Measurements from ENCODE around the gene ASB13.

Gene ASB13, protein sequence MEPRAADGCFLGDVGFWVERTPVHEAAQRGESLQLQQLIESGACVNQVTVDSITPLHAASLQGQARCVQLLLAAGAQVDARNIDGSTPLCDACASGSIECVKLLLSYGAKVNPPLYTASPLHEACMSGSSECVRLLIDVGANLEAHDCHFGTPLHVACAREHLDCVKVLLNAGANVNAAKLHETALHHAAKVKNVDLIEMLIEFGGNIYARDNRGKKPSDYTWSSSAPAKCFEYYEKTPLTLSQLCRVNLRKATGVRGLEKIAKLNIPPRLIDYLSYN

DNA sequence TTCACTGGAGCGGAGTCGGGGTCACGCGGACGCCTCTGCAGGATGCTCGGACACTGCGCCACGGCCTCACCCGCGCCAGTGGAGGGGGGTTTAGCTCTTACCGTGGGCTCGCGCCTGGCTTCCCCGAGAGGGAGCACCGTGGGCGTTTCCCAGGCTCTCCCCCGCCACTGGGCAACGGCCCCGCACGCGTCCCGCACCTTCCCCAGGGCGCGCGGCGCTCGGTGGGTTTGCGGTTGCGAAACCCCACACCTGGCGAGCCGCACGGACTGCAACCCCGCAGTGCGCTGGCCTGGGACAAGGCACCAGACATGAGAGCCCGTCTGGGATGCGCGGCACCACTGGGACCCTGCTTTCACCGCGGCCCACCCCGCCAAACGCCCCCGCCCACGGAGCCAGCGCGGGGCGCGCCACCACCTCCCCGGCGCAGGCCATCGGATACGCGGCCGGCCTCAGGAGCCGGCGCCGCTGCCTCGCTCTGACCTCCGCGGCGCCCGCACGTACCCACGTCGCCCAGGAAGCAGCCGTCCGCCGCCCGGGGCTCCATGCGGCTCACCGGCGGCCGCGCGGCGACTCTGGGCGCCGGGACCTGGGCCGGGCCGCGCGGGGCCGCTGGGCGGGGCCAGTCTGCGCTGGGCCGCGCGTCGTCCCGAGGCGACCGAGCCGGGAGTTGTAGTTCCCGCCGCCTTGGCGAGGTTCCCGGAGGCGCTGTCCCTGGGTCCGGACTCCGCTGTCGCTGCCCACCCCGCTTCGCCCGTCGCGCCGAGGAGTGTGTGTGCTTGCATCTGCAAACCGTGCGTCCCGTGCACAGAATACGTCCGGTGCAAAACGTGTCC is at the start of gene ASB13:
ASB13 (minus strand) TSS at position 588 of the 833 bp plus-strand sequence; CDS start at position 544, 44 bp downstream.
- DNase-seq (ENCODE audit: low read depth): peak; percentile 52

DNA sequence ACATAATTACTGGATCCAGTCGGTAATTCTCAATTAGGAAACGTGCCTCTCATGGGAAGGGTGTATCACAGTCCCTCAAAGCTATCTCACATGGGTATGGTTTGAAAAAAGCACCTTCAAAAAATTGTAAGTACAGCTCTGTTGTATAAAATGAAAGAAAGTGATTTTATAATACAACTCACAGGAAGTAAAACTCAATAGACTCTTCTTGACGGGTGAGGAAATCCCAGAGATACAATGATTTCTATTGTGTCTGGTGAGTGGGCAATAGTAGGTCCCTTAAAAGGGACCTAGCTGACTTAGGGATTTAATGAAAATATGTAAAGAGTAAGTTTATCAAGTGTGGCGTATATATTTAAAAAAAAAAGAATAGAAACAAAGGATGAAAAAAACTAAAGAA is 45.2 kb upstream of the ASB13 start:
- DNase-seq (ENCODE audit: low read depth): no peak

DNA sequence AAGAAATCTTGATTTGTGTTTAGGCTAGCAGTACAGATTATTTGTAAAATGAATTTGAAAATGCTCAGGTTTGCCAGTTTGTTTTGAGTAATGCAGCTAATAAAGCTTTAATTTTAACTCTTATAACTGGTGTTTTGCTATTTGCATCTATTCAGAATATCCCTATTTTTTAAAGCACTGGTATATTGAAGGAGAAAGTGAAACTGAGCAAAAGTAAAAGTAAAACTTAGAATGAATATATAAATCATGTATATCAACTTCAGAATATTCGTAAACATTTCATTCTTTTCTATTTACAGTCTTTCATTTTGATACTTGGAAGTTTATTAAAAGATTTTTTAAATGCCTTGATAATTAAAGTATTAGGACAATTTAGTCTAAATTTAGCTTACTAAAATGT is 44.5 kb upstream of the ASB13 start:
- no peak for DNase-seq (ENCODE audit: low read depth)

DNA sequence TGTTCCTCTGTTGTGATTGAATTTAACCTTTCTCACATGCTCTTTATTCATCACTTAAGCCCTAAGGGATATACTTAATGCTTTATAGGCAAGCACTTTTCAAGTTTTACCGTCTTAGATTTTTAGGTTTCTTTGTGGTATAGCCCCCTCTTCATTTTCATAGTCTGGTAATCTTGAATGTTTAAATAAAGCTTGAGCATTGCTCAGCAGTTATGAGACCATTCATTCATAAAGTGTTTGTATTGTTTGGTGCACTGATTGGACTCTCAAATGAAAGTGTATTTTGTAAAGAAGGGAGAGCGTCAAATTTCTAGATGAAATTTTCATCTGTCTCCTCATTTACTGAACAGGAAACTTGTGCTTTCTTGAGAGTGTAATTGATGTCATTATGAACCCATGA is 43.5 kb upstream of the ASB13 start:
- no peak for DNase-seq (ENCODE audit: low read depth)

DNA sequence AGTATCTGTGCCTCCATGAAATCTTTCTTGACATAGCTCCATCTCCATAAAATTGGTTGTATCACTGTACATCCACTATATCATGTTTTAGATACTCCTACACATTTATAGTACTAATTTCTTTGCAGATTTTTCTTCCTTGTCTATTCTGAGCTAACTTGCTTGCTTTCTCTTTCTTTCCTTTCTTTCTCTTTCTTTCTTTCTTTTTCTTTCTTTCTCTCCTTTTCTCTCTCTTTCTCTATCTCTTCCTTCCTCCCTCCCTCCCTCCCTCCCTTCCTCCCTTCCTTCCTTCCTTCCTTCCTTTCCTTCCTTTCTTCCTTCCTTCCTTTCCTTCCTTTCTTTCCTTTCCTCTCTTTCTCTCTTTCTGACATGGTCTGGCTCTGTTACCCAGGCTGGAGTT is 42.0 kb upstream of the ASB13 start:
- DNase-seq (ENCODE audit: low read depth): no peak

DNA sequence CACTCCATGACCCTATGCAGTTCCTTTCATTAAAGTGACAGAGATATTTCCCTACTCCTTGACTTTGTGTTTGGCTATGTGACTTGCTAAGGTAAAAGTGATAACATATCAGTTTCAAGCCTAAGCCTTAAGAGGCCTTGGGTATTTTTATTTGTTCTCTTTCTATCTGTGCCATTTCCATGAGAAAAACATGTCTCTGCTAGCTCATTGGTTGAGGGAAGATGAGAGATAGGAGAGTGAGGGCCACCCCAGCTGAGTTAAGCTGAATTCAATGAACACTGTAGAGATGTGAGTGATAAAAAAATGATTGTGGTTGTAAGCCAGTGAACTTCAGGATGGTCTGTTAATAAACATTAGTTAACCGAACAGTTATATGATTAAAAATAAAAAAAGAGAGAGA is 31.7 kb upstream of the ASB13 start:
- DNase-seq (ENCODE audit: low read depth): no peak

DNA sequence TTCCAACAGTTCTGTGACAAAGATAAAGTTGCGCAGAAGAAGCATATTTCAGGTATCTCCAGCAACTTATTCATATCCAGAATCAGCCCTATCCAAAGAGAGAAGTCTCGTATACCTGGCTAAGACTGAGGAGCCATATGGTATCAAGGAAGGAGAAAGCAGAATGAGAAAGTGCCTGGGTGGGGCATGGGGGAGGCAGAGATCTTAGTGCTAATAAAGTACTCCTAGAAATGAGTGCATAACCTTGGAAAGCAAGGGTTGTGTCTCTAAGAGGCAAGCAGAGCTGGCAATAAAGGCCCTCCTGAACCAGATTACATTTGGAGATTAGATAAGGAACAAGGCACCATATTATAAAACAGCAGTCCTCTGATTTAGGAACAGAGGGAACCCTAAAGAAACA is 30.9 kb upstream of the ASB13 start:
- no peak for DNase-seq (ENCODE audit: low read depth)

DNA sequence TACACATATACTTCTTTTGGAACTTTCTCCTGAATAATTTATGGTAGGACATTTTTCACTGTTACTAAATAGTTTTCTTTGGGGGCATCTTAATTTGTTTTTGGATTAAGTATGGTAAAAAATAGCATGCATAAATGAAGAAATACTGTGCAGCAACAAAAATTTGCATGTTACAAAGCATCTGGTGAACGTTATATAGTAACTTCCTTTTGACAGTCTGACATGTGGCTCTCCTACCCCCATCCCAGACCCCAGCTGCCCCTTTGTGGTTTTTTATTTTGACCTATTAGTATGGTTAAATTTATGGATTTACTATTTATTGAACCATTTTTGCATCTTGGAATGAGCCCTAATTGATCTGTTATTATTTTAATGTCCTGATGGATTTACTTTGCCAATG is 28.2 kb upstream of the ASB13 start:
- no peak for DNase-seq (ENCODE audit: low read depth)

DNA sequence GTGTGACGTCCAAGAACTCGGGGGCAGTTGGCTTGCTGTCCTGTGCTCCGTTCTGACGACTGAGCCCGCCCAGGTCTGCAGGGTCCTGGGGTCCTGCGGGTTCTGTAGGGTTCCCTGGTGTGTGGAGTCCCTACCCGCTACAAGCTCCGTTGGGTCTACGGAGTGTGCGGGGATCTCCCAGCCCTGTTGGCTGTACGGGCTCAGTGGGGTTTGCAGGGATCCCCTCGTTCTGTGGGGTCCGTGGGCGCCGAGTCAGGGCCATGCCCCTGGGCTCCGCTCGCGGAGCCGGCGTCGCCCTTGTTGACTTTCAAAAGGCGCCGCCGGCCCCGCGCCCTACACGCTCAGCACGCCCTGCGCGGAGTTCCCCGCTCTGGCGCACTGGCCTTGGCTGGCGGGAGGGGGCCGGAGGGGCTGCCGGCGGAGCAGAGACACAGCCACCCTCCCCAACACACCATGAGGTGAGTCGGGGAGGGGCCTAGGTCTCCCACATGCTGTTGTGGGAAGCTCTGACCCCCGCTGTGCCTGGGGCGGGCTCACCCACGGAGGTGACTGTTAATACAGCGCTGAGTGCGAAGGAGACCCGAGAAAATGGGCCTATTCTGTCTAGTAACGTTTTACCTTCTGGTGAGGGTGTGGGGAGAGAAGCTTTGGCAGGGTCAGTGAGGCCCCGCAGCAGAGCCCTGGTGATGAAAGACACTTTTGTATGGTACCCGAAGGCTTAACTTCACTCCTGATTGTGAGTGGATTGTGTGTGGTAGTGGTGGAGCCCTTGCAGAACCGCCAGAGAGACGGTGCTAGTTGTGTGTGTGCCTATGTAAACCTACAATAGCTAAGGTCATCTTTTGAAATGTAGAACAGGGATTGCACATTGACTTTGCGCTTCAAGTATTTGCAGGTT is 26.3 kb upstream of the ASB13 start:
- peak; percentile 68 for DNase-seq (ENCODE audit: low read depth)

DNA sequence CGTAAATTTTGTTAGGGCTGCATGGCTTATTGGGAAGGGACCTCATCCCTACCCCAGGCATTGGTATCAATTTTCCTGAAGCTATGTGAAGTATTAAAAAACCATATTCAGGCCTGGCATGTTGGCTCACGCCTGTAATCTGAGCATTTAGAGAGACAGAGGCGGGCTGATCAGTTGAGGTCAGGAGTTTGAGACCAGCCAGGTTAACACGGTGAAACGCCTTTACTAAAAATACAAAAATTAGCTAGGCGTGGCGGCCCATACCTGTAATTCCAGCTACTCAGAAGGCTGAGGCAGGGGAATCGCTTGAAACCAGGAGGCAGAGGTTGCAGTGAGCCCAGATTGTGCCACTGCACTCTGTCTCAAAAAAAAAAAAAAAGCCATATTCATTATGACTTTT is 25.4 kb upstream of the ASB13 start:
- DNase-seq (ENCODE audit: low read depth): no peak

DNA sequence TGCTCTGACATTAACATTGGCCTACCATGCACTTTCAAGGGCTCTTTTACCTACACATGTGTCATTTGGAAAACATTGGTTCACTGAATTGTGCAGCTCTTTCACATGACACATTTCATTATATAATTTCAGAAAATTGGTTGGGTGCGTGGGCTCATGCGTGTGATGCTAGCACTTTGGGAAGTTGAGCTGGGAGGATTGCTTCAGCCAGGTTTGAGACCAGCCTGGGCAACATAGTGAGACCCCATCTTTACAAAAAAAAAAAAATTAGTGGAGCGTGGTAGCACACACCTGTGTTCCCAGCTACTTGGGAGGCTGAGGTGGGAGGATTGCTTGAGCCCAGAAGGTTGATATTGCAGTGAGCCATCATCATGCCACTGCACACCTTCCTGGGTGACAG is 22.2 kb upstream of the ASB13 start:
- DNase-seq (ENCODE audit: low read depth): no peak

DNA sequence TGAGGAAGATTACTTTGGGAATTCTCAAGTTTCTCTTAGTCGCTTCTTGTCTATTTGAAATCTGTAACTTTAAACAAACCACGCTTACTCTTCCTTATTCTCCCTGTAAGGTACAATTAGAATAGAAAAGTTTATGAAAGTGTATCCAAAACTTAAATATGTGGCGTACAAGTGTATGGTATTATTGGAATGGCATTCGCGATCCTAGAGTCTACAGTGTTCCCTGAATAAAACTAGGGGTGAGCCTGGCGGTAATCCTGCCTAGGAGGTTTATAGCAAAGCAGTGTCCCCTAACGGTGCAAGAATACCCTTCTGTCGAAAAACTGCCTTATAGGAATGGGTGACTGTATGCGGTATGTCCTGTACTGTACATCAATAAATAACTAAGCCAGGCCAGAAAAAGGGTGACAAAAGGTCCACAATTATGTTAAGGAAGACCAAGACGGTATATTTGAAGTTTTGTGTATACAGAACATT is 19.4 kb upstream of the ASB13 start:
- no peak for DNase-seq (ENCODE audit: low read depth)

DNA sequence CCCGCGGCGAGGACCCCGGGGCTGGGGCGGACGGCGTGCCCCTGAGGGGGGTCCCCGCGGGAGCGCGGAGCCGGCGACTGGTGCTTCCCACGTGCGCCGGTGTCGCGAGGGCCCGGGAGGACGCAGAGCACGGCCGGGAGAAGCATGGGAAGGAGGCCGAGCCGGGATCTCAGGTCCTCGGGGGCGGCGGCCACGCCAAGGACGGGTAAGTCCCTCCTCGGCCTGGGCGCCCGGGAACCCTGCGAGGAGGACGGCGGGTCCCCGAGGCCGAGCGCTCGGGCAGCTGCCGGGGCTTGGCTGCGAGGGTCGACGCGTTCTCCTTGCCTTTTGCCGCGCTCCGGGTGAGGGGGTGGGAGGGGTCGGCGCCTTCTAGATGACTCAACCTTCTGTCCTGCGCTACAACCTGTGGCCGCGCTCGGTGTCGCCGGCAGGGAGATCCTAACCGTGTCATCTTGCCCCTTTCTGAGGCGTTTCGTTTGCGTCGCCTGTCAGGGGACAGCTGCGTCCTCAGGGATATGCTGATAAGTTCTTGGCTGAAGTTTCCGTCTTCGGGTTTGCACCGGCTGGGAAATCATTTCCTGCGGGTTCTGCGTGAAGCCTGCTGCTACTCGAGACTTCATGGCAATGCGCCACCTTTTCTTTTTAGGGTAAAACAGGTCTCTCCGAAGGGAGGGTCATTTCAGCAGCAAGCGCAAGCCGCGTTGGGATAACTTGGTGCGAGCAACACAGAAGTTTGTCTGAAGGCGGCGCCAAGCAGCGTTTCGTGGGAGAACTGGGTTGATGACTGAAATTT is 18.8 kb upstream of the ASB13 start:
- DNase-seq (ENCODE audit: low read depth): peak; percentile 75

DNA sequence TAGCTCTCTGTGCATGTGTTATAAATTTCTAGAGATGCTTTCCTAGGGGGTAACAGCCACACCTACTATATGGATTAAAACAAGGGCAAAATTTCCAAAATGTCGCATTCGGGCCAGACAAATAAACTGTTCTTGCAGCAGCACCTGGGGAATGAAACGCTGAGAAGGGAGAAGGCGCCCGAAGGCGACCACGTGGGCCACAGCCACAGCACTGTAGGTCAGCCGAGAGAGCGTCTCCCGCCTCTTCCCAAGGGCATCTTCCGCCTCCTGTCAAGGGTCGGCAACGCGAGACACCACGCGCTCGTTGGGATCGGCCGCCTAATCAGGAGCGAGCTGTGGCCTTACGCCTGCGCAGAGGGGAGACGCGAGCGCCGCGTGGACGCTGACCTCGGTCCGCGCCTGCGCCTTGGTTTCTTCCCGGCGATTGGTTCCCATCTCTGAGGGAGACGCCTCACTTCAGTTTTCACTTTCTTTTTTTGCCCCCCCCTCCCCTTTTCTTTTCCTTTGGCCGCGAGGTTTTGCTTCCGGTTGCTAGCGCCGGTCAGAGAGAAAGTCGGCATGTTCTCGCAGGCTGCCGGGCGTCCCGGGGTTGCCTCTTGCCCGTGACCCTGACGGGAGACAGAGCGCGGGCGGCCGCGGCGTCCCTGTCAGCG is 18.0 kb upstream of the ASB13 start, which contains the start of gene TASOR2:
TASOR2 (plus strand) TSS at position 521 of the 653 bp plus-strand sequence. CDS start 35,805 bp downstream, outside the sequence.
- DNase-seq (ENCODE audit: low read depth): peak; percentile 97

DNA sequence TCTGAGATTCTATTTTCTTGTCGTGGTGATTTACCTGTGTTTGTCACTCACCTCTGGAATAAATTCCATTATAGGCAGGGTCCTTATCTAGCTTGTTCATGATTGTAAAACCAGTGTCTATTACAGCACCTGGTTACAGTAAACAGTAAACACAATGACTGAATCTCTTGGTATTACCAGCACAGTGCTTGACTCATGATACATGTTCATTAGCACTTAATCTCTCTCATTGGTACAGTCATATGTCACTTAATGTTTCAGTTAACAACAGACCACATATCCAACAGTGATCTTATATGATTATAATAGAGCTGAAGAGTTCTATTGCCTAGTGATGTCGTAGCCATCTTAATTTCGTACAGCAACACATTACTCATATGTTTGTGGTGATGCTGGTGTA is 16.7 kb upstream of the ASB13 start:
- no peak for DNase-seq (ENCODE audit: low read depth)

DNA sequence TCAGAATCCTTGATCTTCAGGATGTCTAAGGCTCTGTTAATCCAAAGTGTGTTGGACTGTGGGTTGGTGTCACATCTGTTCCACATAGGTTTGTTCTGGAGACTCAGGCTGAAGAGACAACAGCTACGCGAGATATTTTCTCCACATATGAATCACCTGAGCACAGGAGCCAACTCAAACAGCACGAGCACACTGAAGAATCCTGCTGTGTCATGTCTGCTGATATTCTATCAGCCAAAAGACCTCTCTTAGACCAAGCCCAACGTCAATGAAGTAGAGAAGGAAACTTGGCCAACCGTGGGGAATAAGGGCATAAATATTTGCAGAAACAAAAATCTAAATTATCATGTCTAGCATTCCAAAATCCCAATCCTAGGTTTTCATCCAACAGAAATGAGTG is 15.5 kb upstream of the ASB13 start:
- DNase-seq (ENCODE audit: low read depth): no peak

DNA sequence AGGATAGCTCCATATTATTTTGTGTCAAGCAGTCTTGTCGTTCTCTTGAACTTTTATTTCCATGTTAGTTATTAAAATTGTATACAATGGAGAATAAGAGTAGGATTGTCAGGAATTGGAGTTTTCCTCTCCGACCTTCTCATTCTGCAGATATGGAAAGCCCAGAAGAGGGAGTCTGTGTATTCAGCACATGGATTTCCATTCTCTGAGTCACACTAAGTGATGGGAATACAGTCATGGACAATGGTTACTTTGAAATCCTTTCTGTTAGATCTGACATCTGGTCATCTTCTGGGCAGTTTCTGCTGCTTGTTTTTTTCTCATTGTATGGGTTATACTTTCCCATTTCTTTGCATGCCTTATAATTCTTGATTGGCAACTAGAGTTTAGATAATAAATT is 13.2 kb upstream of the ASB13 start:
- DNase-seq (ENCODE audit: low read depth): no peak

DNA sequence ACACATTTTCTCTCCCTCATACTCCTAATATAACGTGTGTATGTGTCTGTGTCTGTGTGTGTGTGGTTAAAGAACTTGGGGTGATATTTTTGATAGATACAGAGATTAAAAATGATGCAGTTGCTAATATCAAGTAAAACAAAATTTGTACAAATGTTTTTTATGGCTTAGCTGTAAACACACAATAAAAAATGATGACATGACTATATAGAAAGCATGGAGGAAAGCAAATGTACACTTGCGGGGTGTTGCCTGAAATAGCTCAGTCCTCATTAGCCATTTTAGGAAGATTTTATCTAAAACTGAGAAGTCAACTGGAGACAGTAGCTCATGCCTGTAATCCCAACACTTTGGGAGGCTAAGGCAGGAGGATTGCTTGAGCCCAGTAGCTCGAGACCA is 12.6 kb upstream of the ASB13 start:
- no peak for DNase-seq (ENCODE audit: low read depth)

DNA sequence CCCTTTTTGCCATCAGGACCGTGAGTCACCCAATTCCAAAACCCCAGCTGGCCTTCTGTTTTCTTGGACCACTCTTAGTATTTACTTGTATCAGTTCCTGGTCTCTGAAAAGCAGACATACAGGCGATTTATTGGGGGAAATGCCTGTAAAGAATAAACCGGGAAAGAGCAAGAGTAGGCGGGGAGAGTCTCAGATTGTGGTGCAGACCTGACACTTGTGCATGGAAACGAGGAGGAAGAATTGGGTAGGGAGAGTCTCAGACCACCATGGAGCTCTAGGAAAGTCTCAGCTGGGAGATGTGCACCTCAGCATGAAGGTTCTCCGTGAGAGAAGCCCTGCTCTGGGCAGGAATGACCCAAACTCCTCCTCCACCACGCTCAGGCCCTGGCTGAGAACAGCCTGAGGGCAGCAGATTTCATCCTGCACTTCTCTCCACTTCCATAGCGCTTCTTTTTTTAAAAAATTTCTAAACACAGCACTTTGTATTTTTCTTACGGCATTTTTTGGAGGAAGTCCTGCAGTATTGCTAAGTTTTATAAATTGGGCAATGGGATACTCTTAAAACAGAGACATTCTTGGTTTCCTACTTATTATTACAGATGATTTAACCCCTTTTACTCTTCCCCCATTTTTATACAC is 12.1 kb upstream of the ASB13 start:
- DNase-seq (ENCODE audit: low read depth): no peak

DNA sequence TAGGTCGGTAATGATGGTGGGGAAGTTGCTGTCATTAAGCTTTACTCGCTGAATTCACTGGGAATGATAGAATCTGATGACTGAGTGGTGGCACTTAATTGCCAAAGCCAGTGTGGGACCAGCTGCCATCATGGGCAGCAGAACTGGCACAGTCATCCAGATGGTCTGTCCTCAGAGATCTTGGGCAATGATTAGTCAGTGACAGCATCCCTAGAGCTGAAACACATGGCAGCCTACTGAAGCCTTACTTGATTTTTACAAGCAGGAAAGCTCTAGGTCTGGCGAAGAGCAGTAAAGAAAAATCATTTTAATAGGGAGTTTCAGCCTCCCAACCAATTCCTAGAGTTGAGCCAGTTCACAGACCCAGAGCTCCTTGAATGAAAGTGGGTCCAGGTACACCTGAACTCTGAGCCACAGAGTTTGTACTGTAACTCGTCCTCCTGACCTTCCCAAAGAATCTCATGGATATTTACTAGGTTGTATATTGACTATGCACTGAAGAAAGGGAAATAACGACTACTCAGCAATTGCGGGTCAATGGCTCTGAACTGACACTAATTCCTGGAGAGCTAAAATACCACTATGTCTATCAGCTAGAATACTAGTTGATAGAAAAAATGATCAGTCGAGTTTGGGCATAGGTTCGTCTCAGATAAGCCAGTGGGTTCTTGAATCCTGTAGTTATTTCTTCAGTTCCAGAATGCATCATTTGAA is 4.4 kb upstream of the ASB13 start:
- DNase-seq (ENCODE audit: low read depth): no peak
